SK-N-SH (cell line): ENCODE measurements around the gene NDFIP1. TPM values are rescaled to one million over a fixed set of nuclear protein-coding genes. Genes with fewer than 3 reads are reported as not detected.

Experiments
- CTCF ChIA-PET: fragments of 300-600, 350-600 bp; formaldehyde crosslinking; extraction: SDS; loops from one replicate; lab custom pipeline; 2021; lab: Yijun Ruan, JAX
- POLR2A ChIA-PET: fragments of 350-600 bp; sonication (Branson Sonifier 250); formaldehyde crosslinking; extraction: SDS; loops from one replicate; lab custom pipeline; 2020; ENCODE audit warnings: antibody characterized with exemption, inconsistent platforms; lab: Yijun Ruan, JAX
- DNase-seq: peaks from one replicate; pipeline ENCODE4 v3.0.0; 2012
- H2AFZ ChIP-seq: fragments of 200-600 bp; sonication (generic); 2 replicates; pipeline ENCODE4 v1.8.1; 2016; ENCODE audit warnings: antibody characterized with exemption, mild to moderate bottlenecking, low read depth
- H3F3A ChIP-seq: fragments of 200-600 bp; sonication (generic); replicated peaks from 2 replicates; pipeline ENCODE3; 2016; ENCODE audit warnings: antibody characterized with exemption, mild to moderate bottlenecking; ENCODE audit not compliant: insufficient read depth
- H3K27ac ChIP-seq, 2 experiments: fragments of 200-500 bp in 1 of 2; fragments of 200-600 bp in 1 of 2; sonication (Bioruptor generic) in 1 of 2; sonication (generic), shearing (Covaris generic) in 1 of 2; 2 replicates each; pipeline versions ENCODE4 v1.5.1 to v1.6.1; 2014 to 2016; ENCODE audit warnings: low read depth in 2 of 2, inconsistent platforms in 1 of 2, low read length in 1 of 2, mild to moderate bottlenecking in 1 of 2, mixed read lengths in 1 of 2
- H3K27me3 ChIP-seq: fragments of 200-600 bp; sonication (generic), shearing (Covaris generic); 2 replicates; pipeline ENCODE4 v1.6.1; 2016; ENCODE audit warnings: mixed run types; ENCODE audit not compliant: insufficient read depth
- H3K36me3 ChIP-seq, 2 experiments: fragments of 200-500 bp in 1 of 2; fragments of 200-600 bp in 1 of 2; sonication (Bioruptor generic) in 1 of 2; sonication (generic) in 1 of 2; replicated peaks in 1 of 2; 2 replicates each; pipeline versions ENCODE3 to v1.5.1; 2014 to 2016; ENCODE audit warnings: low read length in 1 of 2, mild to moderate bottlenecking in 1 of 2; ENCODE audit not compliant: insufficient read depth in 2 of 2, control insufficient read depth in 1 of 2
- H3K4me1 ChIP-seq, 2 experiments: fragments of 200-500 bp in 1 of 2; fragments of 200-600 bp in 1 of 2; sonication (Bioruptor generic) in 1 of 2; sonication (generic), shearing (Covaris generic) in 1 of 2; 2 replicates each; pipeline versions ENCODE4 v1.5.1 to v1.6.1; 2014 to 2016; ENCODE audit warnings: low read depth in 1 of 2, low read length in 1 of 2, mixed run types in 1 of 2; ENCODE audit not compliant: insufficient read depth in 2 of 2, control insufficient read depth in 1 of 2
- H3K4me2 ChIP-seq: fragments of 200-600 bp; sonication (generic), shearing (Covaris generic); 2 replicates; pipeline ENCODE4 v1.6.1; 2017; ENCODE audit warnings: mixed run types
- H3K4me3 ChIP-seq, 2 experiments: fragments of 200-500 bp in 1 of 2; fragments of 200-600 bp in 1 of 2; sonication (Bioruptor generic) in 1 of 2; sonication (generic), shearing (Covaris generic) in 1 of 2; 2 replicates each; pipeline versions ENCODE4 v1.5.1 to v1.8.1; 2014 to 2016; ENCODE audit warnings: low read depth in 2 of 2, inconsistent platforms in 1 of 2, low read length in 1 of 2, mild to moderate bottlenecking in 1 of 2, mixed read lengths in 1 of 2, moderate library complexity in 1 of 2
- H3K79me2 ChIP-seq: fragments of 200-600 bp; sonication (generic); 2 replicates; pipeline ENCODE4 v1.8.1; 2017; ENCODE audit warnings: mild to moderate bottlenecking; ENCODE audit not compliant: insufficient read depth
- H3K9ac ChIP-seq: fragments of 200-600 bp; sonication (generic); 2 replicates; pipeline ENCODE4 v1.6.1; 2017; ENCODE audit warnings: mixed run types
- H3K9me2 ChIP-seq: fragments of 200-600 bp; sonication (generic); 2 replicates; pipeline ENCODE4 v1.6.1; 2017; ENCODE audit warnings: mixed run types
- H3K9me3 ChIP-seq: fragments of 200-600 bp; sonication (generic); 2 replicates; pipeline ENCODE4 v1.6.1; 2017; ENCODE audit warnings: mixed run types, mild to moderate bottlenecking, moderate library complexity
- H4K20me1 ChIP-seq: fragments of 200-600 bp; sonication (generic); 2 replicates; pipeline ENCODE4 v1.6.1; 2017; ENCODE audit warnings: mild to moderate bottlenecking, mixed run types; ENCODE audit not compliant: insufficient read depth
- CHD2 ChIP-seq: fragments of 150-350 bp; IDR thresholded peaks from 2 replicates; pipeline ENCODE4 v1.6.1; 2018; ENCODE audit warnings: low read length; ENCODE audit not compliant: partially characterized antibody
- EZH2phosphoT487 ChIP-seq: fragments of 200-600 bp; sonication (generic); IDR thresholded peaks from 2 replicates; pipeline ENCODE4 v1.6.1; 2017; ENCODE audit warnings: low read depth, mixed run types, mild to moderate bottlenecking, antibody characterized with exemption, moderate library complexity, borderline replicate concordance
- NRF1 ChIP-seq: IDR thresholded peaks from 2 replicates; pipeline ENCODE4 v1.6.1; 2012; ENCODE audit warnings: low read depth, mild to moderate bottlenecking, low read length
- POLR2AphosphoS5 ChIP-seq: IDR thresholded peaks from 2 replicates; pipeline ENCODE4 v1.6.1; 2012; ENCODE audit warnings: low read depth, low read length
- REST ChIP-seq: IDR thresholded peaks from 2 replicates; pipeline ENCODE4 v1.6.1; 2012; ENCODE audit warnings: mild to moderate bottlenecking, low read depth, low read length, moderate library complexity
- RXRA ChIP-seq: IDR thresholded peaks from 2 replicates; pipeline ENCODE4 v1.4.0; 2012; ENCODE audit warnings: low read depth, mild to moderate bottlenecking, borderline replicate concordance
- SIN3A ChIP-seq: IDR thresholded peaks from 2 replicates; pipeline ENCODE4 v1.6.1; 2012; ENCODE audit warnings: low read depth, mild to moderate bottlenecking, low read length, moderate library complexity, borderline replicate concordance
- WGBS: methylation state at CpG from one replicate; pipeline ENCODE4 v1.1.6; 2017; ENCODE audit warnings: low lambda C conversion rate; 5-methylcytosine and 5-hydroxymethylcytosine counted together
- polyA plus RNA-seq, 3 experiments: library from polyadenylated mRNA; depleted of rRNA; stranded (reverse); fragments of >200 nt; gene quantifications; 2 replicates each; pipeline ENCODE4 v1.2.3, GENCODE V29; 2012
- TF ChIP-seq, protein P1 (sequence below): fragments of 150-350 bp; IDR thresholded peaks from 2 replicates; pipeline ENCODE4 v1.6.1; 2016; ENCODE audit warnings: mild to moderate bottlenecking, low read depth, low read length
- TF ChIP-seq, protein P2 (sequence below): IDR thresholded peaks from 2 replicates; pipeline ENCODE4 v1.4.0; 2012; ENCODE audit warnings: low read depth

NDFIP1 gene
- polyA plus RNA-seq, 1 of the 3 experiments (the other 2 are of a cell fraction), result 40.0 TPM

DNA sequence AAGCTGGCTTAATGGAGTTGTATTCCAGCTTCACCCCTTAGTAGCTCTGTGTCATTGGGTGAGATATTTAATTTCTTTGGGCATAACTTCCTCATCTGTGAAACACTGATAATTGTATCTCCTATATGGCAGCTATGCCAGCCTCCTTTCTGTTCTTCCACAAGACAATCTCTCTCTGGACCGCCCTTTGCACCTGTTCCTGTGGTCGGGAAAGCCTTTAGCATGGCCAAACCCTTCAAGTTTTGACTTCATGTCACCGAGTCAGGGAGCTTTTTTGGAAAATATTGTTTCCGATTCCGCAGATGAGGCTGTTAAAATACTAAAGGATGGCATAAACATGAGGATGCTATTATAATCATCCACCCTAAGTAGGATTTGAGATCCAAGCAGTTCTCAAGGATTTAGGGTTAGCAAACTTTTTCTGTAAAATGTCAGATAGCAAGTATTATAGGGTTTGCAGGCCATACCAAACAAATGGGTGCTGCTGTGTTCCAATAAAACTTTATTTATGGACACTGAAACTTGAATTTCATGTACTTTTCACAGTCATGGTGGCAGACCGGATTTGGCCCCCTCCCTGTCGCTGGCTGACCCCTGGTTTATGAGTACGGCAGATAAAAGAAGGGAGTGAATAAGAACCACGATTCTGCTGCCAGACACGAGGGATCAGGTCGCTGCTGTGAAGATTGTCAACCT, 695 bp upstream of the NDFIP1 start:
- Histone ChIP-seq H3K4me1 (peaks cover 5 to 12% of the 10 kb centered on the region in 2 experiments; a peak in 3 of 4 replicates), H3K4me2 (peak overlapping the region; percentile 95; the same call in 1 of the 2 replicates), H3K27ac (peak overlapping the region; percentile 85 to 93), H3K36me3 (peaks cover 6 to 9% of the 10 kb centered on the region in 2 experiments), H3F3A (peaks cover 7% of the 10 kb centered on the region), H4K20me1 (peaks cover 32% of the 10 kb centered on the region), H2AFZ (peak overlapping the region; percentile 99), H3K9me3 (no peaks in the 10 kb centered on the region), H3K27me3 (no peaks in the 10 kb centered on the region), H3K9me2 (no peaks in the 10 kb centered on the region), H3K79me2 (peaks cover 41% of the 10 kb centered on the region), H3K4me3 (peak overlapping the region; percentile 90 to 98; a peak in 3 of 4 replicates), H3K9ac (peak overlapping the region; percentile 97; the same call in 1 of the 2 replicates)
- ChIA-PET CTCF (interaction anchor here (0.9 to 1.6 kb wide), 8 partner anchors 19 to 110 kb away, joined by 3 to 5 read pairs (median 3); no protein-coding TSS in a partner anchor), POLR2A (interaction anchor here (1.0 kb wide), 1 partner anchor 95 kb away, joined by 3 read pairs; the partner anchor contains the start of gene GNPDA1)
- TF ChIP-seq NRF1 (no peak), RXRA (no peak), EZH2phosphoT487 (no peak), CHD2 (no peak)
- TF ChIP-seq, protein P1, sequence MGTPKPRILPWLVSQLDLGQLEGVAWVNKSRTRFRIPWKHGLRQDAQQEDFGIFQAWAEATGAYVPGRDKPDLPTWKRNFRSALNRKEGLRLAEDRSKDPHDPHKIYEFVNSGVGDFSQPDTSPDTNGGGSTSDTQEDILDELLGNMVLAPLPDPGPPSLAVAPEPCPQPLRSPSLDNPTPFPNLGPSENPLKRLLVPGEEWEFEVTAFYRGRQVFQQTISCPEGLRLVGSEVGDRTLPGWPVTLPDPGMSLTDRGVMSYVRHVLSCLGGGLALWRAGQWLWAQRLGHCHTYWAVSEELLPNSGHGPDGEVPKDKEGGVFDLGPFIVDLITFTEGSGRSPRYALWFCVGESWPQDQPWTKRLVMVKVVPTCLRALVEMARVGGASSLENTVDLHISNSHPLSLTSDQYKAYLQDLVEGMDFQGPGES, result no peak
- TF ChIP-seq, protein P2, sequence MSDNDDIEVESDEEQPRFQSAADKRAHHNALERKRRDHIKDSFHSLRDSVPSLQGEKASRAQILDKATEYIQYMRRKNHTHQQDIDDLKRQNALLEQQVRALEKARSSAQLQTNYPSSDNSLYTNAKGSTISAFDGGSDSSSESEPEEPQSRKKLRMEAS, result no peak
- 78% methylated on average over 11 of the region's 11 CpGs for WGBS
- DNase-seq, result no peak

DNA sequence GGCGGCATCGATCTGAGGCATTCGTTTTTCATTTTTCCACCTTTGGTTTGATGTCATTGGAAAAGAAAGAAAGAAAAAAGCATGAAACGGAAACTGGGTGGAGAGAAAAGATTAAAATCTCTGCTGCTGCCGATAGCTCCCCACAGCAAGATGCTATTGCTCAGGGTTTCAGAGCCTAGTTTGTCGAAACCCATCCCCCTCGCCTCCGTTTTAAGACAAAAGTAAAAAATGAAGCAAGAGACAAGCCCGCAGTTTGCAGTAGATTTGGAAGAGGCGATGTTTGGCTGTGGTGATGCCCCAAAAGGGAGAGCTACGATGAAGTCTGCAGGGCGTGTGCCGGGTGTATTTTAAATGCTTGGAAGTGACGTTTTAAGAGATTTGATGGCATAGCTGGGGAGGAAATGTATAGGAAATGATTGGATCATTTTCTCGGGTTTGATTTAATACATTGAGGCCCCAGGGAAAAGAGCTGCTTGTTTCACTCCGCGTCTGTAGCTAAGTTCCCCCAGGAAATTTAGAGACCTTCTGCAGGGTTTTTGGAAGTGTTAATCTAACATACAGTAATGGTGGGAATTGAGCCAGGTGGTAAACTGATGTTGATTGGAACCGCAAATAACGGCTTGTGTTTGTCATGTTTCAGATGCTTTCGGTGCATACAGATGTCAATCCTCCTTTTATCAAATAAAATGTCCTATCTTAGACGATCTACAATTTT, 909 bp downstream of the NDFIP1 start:
- H3K4me3 ChIP-seq, result peak overlapping the region; percentile 90 to 98
- DNase-seq, result no peak
- peaks cover 5 to 12% of the 10 kb centered on the region in 2 experiments; a peak in 3 of 4 replicates for H3K4me1 ChIP-seq
- TF ChIP-seq POLR2AphosphoS5 (0 out of 2 replicates have a peak, but pooled peaks have one; percentile 9), SIN3A (no peak), REST (no peak), CHD2 (no peak)
- H3K9me2 ChIP-seq, result no peaks in the 10 kb centered on the region
- peak overlapping the region; percentile 97 for H3K9ac ChIP-seq
- CTCF ChIA-PET, result interaction anchor here (0.8 to 3.9 kb wide), 15 partner anchors 9 to 122 kb away, joined by 3 to 35 read pairs (median 4); partner anchors contain the start of gene GNPDA1
- peaks cover 6 to 9% of the 10 kb centered on the region in 2 experiments for H3K36me3 ChIP-seq
- H4K20me1 ChIP-seq, result peaks cover 48% of the 10 kb centered on the region
- WGBS, result 1% methylated on average over 21 of the region's 21 CpGs
- POLR2A ChIA-PET, result interaction anchor here (0.5 to 1.2 kb wide), 4 partner anchors 45 to 141 kb away, joined by 3 read pairs; partner anchors contain the start of gene RNF14
- peaks cover 7% of the 10 kb centered on the region for H3F3A ChIP-seq
- no peaks in the 10 kb centered on the region for H3K27me3 ChIP-seq
- peak overlapping the region; percentile 64 for H2AFZ ChIP-seq
- peak overlapping the region; percentile 85 to 93 for H3K27ac ChIP-seq
- no peaks in the 10 kb centered on the region for H3K9me3 ChIP-seq
- H3K79me2 ChIP-seq, result peaks cover 57% of the 10 kb centered on the region
- H3K4me2 ChIP-seq, result peak overlapping the region; percentile 95
